HG03045 (cell line): ENCODE measurements around the gene CD69.
"Not testable (repeated sequence)": the region's sequence is repeated elsewhere in the genome, so short reads cannot be mapped to it uniquely, and the experiment has no call there.

ENCODE experiments used
- ATAC-seq: cut with Tn5 transposase; IDR thresholded peaks from one replicate; pipeline ENCODE4 v1.9.1; 2021; ENCODE audit warnings: mild to moderate bottlenecking, moderate library complexity; ENCODE audit not compliant: unreplicated experiment

CD69 gene

GRCh38 chr12:9751204-9752144, 9.2 kb downstream of the CD69 start:
- ATAC-seq: no peak

- peak; percentile 48 for ATAC-seq
These were observed 10.2 kb downstream of the CD69 start for GRCh38 chr12:9750276-9751203.

- no peak for ATAC-seq
These were observed 11.1 kb downstream of the CD69 start for GRCh38 chr12:9749640-9750039.

- ATAC-seq: no peak
These were observed 15.5 kb downstream of the CD69 start for GRCh38 chr12:9745199-9745598.

GRCh38 chr12:9742661-9743060, 18.0 kb downstream of the CD69 start:
- no peak for ATAC-seq

GRCh38 chr12:9741726-9742125, 19.0 kb downstream of the CD69 start:
- peak; percentile 79 for ATAC-seq

- no peak for ATAC-seq
These were observed 20.5 kb downstream of the CD69 start for GRCh38 chr12:9740106-9740750.

GRCh38 chr12:9739404-9740105, 21.1 kb downstream of the CD69 start:
- ATAC-seq: not testable (repeated sequence)

GRCh38 chr12:9738905-9739304, 21.8 kb downstream of the CD69 start:
- not testable (repeated sequence) for ATAC-seq

GRCh38 chr12:9736936-9737705, 23.6 kb downstream of the CD69 start:
- ATAC-seq: no peak

- ATAC-seq: no peak
These were observed 25.1 kb downstream of the CD69 start for GRCh38 chr12:9735601-9736000.

- no peak for ATAC-seq
These were observed 27.7 kb downstream of the CD69 start, which contains the start of gene CLECL1 for GRCh38 chr12:9732921-9733461. Gene CLECL1 (minus strand): TSS chr12:9733097.

- peak; percentile 45 for ATAC-seq
These were observed 28.9 kb downstream of the CD69 start for GRCh38 chr12:9731797-9732196.

- no peak for ATAC-seq
These were observed 29.3 kb downstream of the CD69 start for GRCh38 chr12:9731393-9731792.

GRCh38 chr12:9730591-9730990, 30.1 kb downstream of the CD69 start:
- ATAC-seq: no peak

GRCh38 chr12:9730011-9730410, 30.7 kb downstream of the CD69 start:
- ATAC-seq: no peak

GRCh38 chr12:9729082-9729481, 31.6 kb downstream of the CD69 start:
- no peak for ATAC-seq

- no peak for ATAC-seq
These were observed 32.9 kb downstream of the CD69 start for GRCh38 chr12:9727813-9728212.

- no peak for ATAC-seq
These were observed 35.4 kb downstream of the CD69 start for GRCh38 chr12:9725213-9725870.
